ENCODE data around the gene BEND3. TPM values are rescaled to one million over a fixed set of nuclear protein-coding genes. Genes with fewer than 3 reads are reported as not detected.
A peak's percentile ranks its signal among the peaks of the same experiment; 100 is the strongest.
"Not testable (repeated sequence)": the region's sequence is repeated elsewhere in the genome, so short reads cannot be mapped to it uniquely, and the experiment has no call there.

The BEND3 gene
- 6.8 and 7.7 TPM in 2 replicates for total RNA-seq
- 3.0 and 3.4 TPM in 2 replicates for polyA plus RNA-seq

- peak; percentile 24 to 66 for DNase-seq (ENCODE audit: low read depth in 1 of 2, low spot score in 1 of 2)
- H3K27me3 ChIP-seq = no peaks in the 10 kb centered on the region
- no peaks in the 10 kb centered on the region for H3K9me3 ChIP-seq (ENCODE audit: low read depth)
- TF ChIP-seq CTCF (IDR thresholded peaks at IDR 0.05; ENCODE audit: low read depth, low read length) = no peak
- H3K4me1 ChIP-seq (ENCODE audit: low read depth) = peaks cover 8% of the 10 kb centered on the region
- H3K36me3 ChIP-seq = no peaks in the 10 kb centered on the region
- peak within 1 kb of the TSS; percentile 79 for H3K4me3 ChIP-seq
- H3K27ac ChIP-seq = peak within 1 kb of the TSS; percentile 91
Measured at GRCh38 chr6:107114926-107115694, at the start of gene BEND3. Gene BEND3 (minus strand): TSS chr6:107115515. CDS start chr6:107099285, 16,230 bp downstream.

GRCh38 chr6:107164299-107164698 lies 49.0 kb upstream of the BEND3 start:
- H3K4me1 ChIP-seq (ENCODE audit: low read depth); H3K27me3 ChIP-seq; H3K9me3 ChIP-seq (ENCODE audit: low read depth); H3K4me3 ChIP-seq; H3K27ac ChIP-seq; DNase-seq (ENCODE audit: low read depth in 1 of 2, low spot score in 1 of 2); H3K36me3 ChIP-seq: not testable (repeated sequence)

GRCh38 chr6:107161521-107161920 lies 46.2 kb upstream of the BEND3 start:
- H3K4me1 ChIP-seq (ENCODE audit: low read depth) = no peaks in the 10 kb centered on the region

GRCh38 chr6:107156617-107157016 lies 41.3 kb upstream of the BEND3 start:
- Histone ChIP-seq H3K4me1 (ENCODE audit: low read depth) (no peaks in the 10 kb centered on the region), H3K4me3 (no peak overlapping the region), H3K27me3 (no peaks in the 10 kb centered on the region), H3K9me3 (ENCODE audit: low read depth) (no peaks in the 10 kb centered on the region), H3K27ac (no peak overlapping the region), H3K36me3 (no peaks in the 10 kb centered on the region)
- no peak for TF ChIP-seq CTCF (IDR thresholded peaks at IDR 0.05; ENCODE audit: low read depth, low read length)
- no peak for DNase-seq (ENCODE audit: low read depth in 1 of 2, low spot score in 1 of 2)

More at GRCh38 chr6:107161521-107161920, 46.2 kb upstream of the BEND3 start:
- Histone ChIP-seq H3K27me3 (no peaks in the 10 kb centered on the region), H3K36me3 (no peaks in the 10 kb centered on the region), H3K9me3 (ENCODE audit: low read depth) (no peaks in the 10 kb centered on the region), H3K27ac (no peak overlapping the region), H3K4me3 (no peak overlapping the region)
- DNase-seq (ENCODE audit: low read depth in 1 of 2, low spot score in 1 of 2) = no peak
- no peak for TF ChIP-seq CTCF (IDR thresholded peaks at IDR 0.05; ENCODE audit: low read depth, low read length)

- Histone ChIP-seq H3K4me1 (ENCODE audit: low read depth) (no peaks in the 10 kb centered on the region), H3K4me3 (no peak overlapping the region), H3K36me3 (no peaks in the 10 kb centered on the region), H3K27ac (no peak overlapping the region), H3K27me3 (no peaks in the 10 kb centered on the region), H3K9me3 (ENCODE audit: low read depth) (no peaks in the 10 kb centered on the region)
- DNase-seq (ENCODE audit: low read depth in 1 of 2, low spot score in 1 of 2) = no peak
- TF ChIP-seq CTCF (IDR thresholded peaks at IDR 0.05; ENCODE audit: low read depth, low read length) = no peak
Measured at GRCh38 chr6:107154801-107155160, 39.5 kb upstream of the BEND3 start.

- no peak overlapping the region for H3K27ac ChIP-seq
- H3K27me3 ChIP-seq = no peaks in the 10 kb centered on the region
- H3K4me1 ChIP-seq (ENCODE audit: low read depth) = no peaks in the 10 kb centered on the region
- DNase-seq (ENCODE audit: low read depth in 1 of 2, low spot score in 1 of 2) = no peak
- TF ChIP-seq CTCF (IDR thresholded peaks at IDR 0.05; ENCODE audit: low read depth, low read length) = no peak
- no peak overlapping the region for H3K4me3 ChIP-seq
- H3K9me3 ChIP-seq (ENCODE audit: low read depth) = no peaks in the 10 kb centered on the region
- H3K36me3 ChIP-seq = no peaks in the 10 kb centered on the region
Measured at GRCh38 chr6:107154131-107154800, 39.0 kb upstream of the BEND3 start.
